Hindlimb muscle (tissue), 1 donor: Measurements from ENCODE around the gene SEMA4D. TPM values are rescaled to one million over a fixed set of nuclear protein-coding genes. Genes with fewer than 3 reads are reported as not detected.

Source experiments
- DNase-seq: peaks from one replicate; pipeline ENCODE4 v3.0.0-alpha.2; 2013
- polyA plus RNA-seq: library from polyadenylated mRNA; unstranded; fragments of 120-200 nt; gene quantifications from one replicate; pipeline ENCODE4 v1.2.1, GENCODE V29; 2013; ENCODE audit not compliant: insufficient read length

The SEMA4D gene
- polyA plus RNA-seq, 1 donor: 23.3 TPM

DNA sequence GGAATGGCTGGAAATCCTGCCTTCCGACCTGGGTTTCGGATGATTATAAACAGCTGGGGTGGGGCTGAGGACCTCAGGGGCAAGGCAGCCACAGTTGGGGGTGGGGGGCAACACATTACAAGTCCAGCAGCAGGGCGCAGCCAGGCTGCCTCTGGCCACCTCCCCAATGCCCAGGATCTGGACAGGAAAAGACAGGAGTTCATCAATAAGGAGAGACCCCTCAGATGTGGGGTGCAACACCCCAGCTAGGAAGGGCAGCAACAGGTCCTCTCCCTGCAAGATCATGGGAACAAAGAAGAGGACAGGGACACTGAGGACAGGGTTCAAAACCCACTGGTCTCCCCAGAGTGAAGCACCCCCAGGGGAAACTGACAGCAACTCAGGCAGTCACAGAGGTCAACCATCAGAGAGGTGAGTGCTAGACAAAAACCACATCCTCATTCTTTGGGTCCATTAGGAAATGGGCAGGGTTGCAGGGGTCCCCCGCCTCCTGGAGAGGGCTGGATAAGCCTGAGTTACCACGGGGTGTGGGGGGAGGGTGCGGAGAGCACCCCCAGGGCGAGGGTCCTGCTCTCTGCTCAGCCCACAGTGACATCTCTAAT is 33.5 kb downstream of the SEMA4D start:
- DNase-seq: no peak

- no peak for DNase-seq
Observed at GRCh38 chr9:89462817-89463683, 34.9 kb downstream of the SEMA4D start.

- no peak for DNase-seq
Observed at GRCh38 chr9:89462199-89462598, 35.7 kb downstream of the SEMA4D start.

GRCh38 chr9:89461265-89461664 is 36.6 kb downstream of the SEMA4D start:
- no peak for DNase-seq

GRCh38 chr9:89460551-89460950 is 37.4 kb downstream of the SEMA4D start:
- DNase-seq: no peak

- no peak for DNase-seq
Observed at GRCh38 chr9:89458768-89459496, 39.0 kb downstream of the SEMA4D start.

GRCh38 chr9:89457376-89457855 is 40.5 kb downstream of the SEMA4D start:
- no peak for DNase-seq

DNA sequence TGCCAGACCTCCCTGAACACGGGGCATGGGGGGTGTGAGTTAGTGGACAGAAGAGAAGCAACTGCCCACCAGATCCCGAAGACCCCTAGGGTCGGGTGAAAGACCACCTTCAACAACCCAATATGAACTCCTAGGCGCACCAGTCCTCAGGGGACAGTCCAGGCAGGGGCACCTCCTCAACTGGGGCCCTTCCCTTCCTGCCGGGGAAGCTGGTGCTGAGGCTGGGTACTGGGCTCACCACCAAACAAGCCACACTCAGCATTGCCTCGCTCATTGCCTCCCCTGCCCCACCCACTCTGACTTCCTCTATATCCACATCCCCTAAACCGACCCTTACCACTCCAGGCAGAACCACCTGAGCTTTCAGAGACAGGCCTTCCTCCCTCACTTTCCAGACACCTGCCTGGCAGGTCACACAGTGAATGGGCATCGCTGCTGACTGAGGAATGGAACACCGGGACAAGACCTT is 42.5 kb downstream of the SEMA4D start:
- DNase-seq: no peak

GRCh38 chr9:89454498-89455355 is 43.2 kb downstream of the SEMA4D start:
- DNase-seq: no peak

DNA sequence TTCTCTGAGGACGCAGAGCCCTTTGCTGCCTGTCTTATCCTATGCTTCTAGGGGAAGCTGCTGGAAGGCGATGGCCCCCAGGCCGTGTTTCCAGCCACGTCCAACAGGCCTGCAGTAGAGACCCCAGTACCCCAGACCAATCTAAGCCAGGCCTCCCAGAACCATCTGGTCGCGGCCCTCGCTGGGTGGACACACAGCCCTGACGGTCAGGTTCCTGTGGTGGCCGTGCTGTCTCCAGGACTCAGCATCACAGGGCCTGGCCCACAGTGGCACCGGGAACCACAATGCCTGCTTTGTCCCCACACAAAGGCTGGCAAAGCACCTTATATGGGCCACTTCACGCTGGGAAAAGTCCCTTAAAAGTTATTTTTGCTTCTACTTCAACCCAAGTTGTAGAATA is 44.5 kb downstream of the SEMA4D start:
- no peak for DNase-seq

GRCh38 chr9:89452561-89452960 is 45.4 kb downstream of the SEMA4D start:
- DNase-seq: no peak

GRCh38 chr9:89450213-89450612 is 47.7 kb downstream of the SEMA4D start:
- DNase-seq: no peak

DNA sequence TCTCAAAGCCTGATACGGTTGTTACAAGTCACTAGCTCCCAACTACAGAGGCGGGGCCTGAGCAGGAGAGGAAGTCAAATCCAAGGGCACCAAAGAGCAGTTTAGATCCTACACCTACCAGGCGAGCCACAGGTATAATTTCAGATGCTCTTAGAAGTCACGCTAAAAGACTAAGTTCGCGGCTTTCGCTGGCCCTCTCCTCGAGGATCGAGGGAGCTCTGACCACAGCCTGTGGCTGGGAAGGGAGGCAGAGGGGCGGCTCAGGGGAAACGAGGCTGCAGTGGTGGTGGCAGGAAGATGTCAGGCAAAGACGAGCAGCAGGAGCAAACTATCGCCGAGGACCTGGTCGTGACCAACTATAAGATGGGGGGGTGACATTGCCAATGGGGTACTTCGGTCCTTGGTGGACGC is 48.6 kb downstream of the SEMA4D start:
- no peak for DNase-seq

DNA sequence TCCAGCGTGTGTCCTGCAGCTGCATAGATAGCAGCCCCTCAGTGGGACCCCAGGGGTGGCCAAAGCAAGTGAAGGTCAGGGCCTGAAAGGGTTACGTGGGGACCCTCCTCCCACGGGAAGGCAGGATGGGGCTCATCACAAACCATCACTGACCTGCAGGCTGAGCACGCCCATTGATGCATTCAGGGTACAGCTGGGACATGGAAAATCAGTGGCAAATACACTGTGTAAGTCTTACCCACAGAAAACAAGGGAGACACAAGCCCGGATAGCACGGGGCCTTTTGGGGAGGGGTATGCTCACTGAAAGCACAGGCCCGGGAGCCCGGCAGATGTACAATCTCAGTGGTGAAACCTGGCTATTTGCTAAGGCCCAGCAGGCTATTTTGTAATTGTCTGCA is 49.1 kb downstream of the SEMA4D start:
- no peak for DNase-seq

GRCh38 chr9:89448381-89448780 is 49.5 kb downstream of the SEMA4D start:
- DNase-seq: no peak

DNA sequence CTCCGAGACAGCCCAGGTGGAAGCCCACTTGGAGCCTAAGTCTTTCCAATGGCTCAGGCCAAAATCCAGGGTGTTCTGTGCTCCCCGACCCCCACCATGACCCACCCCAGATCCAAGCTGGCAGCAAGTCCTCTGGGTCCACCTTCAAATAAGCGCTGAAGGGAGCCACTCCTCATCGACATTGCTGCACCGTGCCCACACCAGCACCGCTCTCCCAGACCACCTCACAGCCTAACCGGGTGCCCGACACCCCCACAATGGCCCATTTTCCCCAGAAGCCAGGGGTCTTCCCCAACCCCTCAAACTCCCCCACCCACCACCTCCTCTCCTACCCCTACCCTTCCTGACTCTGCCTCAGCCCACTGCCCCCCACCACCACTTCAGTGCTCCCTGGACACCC is 50.5 kb downstream of the SEMA4D start:
- no peak for DNase-seq

DNA sequence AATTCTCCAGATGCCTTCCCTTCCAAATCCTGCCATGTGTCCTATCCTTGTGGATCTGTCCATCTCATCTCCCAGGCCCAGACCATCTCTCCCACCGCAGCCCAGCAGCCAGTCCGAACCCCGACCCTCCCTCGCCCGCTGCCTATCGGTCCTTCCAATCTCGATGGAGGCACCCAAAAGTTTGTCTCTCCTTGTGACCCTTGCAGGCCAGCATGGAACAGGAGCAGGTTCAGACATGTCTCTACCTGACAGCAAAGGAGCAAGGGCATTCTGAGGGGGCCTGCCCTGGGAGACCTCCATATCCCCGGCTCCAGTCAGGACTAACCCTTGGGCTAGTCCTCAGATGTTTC is 51.0 kb downstream of the SEMA4D start:
- no peak for DNase-seq

DNA sequence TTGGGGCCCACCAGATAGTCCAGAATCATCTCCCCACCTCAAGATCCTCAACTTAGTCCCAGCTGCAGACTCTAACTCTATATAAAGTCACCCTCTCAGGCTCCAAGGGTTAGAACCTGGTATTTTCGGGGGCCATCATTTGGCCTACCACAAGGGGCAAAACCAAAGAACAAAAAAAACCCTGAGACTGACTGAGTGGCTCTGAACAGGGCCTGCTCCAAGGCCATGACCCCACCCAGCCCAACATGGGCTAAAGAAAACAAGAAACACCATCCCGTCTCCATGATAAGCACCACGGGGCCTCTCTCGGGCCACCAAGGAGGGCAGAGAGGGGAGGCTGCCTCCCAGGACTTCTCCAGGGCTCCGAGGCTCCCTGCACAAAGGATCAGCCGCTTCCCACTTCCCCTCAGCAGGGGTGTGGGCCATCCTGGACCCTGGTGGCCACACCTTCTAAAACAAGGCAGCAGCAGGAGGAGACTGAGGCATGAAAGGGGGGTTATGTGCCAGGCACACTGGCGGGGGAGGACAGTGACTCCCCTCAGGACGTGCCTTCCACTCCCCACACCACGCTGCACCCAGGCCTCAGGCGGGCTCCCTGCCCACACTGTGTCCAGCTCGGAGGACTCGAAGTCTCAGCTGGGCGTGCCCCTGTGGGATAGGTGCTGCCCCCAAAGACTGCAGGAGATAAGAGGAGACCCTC is 51.5 kb downstream of the SEMA4D start:
- no peak for DNase-seq

GRCh38 chr9:89445801-89446251 is 52.1 kb downstream of the SEMA4D start:
- DNase-seq: no peak

DNA sequence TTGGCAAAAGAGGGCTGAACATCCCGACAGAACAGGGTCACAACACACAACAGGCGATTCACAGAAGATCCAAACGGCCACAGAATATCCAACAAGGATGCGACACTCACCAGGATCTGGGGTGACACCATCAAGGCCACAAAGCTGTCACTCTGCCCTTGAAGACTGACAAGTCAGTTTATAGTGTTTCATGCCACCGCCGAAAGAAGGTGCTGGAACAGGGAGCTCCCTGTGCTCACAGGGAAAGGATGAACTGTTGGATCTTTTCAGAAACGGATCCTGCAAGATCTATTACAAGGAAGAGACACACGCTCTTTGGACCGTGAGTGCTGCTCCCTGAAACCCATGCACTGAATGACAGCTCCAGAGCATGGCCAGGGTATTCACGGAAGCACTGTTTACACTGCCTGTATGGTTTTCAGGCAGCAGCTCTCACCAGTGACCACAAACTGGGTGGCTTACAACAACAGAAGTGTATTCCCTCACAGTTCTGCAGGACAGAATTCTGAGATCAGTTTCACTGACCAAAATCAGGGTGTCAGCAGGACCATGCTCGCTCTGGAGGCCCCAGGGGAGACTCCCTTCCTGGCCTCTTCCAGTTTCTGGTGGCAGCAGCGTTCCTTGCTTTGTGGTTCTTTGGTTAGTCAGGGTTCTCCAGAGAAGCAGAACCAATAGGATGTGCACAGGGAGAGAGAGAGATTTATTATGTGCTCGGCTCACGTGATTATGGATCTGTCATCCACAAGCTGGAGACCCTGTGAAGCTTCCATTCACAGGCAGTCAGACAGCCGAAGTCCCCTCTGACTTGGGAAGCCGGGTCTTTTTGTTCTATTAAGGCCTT is 52.8 kb downstream of the SEMA4D start:
- no peak for DNase-seq

GRCh38 chr9:89444274-89444673 is 53.6 kb downstream of the SEMA4D start:
- no peak for DNase-seq
